NB4 (cell line): ENCODE results near the gene TFEC.

Experiments used
- DNase-seq: peaks from one replicate; pipeline ENCODE4 v3.0.0; 2010; ENCODE audit warnings: low read depth
- H3K4me3 ChIP-seq: one replicate; pipeline ENCODE4 v1.5.1; 2011; ENCODE audit warnings: mild to moderate bottlenecking, low read depth, low read length, moderate library complexity
- CTCF ChIP-seq: IDR thresholded peaks from one replicate; pipeline ENCODE4 v1.5.1; 2012; ENCODE audit warnings: low read depth, low read length
- MAX ChIP-seq: IDR thresholded peaks from 2 replicates; pipeline ENCODE4 v1.6.1; 2011; ENCODE audit warnings: low read depth, low read length
- MYC ChIP-seq: IDR thresholded peaks from 2 replicates; pipeline ENCODE4 v1.6.1; 2011; ENCODE audit warnings: low read depth, low read length
- POLR2A ChIP-seq: IDR thresholded peaks from 2 replicates; pipeline ENCODE4 v1.6.1; 2011; ENCODE audit warnings: mild to moderate bottlenecking; ENCODE audit not compliant: insufficient read length; ENCODE audit errors: extremely low read depth

Gene TFEC

DNA sequence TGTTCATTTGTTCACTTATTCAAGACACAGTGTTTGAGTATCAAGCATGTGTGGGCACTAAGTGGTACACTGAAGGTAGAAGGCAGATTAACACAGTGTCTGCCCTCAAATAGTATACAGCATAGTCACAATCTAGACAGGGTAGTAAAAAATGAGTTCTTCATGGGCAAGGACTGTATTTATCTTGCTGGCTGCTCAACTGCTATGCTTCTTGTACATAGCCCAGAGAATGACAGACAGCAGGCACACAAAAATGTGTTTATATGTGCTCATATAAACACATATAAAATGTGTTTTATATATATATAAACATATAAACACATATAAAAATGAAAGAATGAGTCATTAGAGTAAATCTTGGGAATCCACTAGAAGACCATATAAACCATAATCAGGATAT is 43.1 kb downstream of the TFEC start:
- no peak for TF ChIP-seq MAX
- no peak for TF ChIP-seq POLR2A
- no peak for TF ChIP-seq CTCF
- no peak for TF ChIP-seq MYC
- DNase-seq, result no peak
- H3K4me3 ChIP-seq, result no peak overlapping the region

DNA sequence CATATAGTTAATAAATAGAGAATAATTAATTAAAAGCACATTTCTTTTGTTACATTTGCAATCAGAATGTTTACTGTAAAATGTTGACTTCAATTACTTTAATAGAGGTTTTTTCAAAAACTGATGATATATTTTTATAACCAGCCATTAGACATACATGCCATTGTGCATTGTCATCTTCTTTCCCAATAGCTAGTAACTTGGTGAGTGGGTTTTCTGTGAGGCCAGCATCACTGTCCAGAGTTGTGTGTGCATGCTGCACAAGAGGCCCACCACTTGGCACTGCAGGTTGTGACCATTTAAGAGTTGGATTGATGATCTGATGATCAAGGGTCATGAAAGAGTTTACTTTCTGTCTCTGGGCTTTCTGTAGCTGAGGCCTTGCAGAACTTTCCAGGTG is 46.5 kb downstream of the TFEC start:
- H3K4me3 ChIP-seq, result no peak overlapping the region
- DNase-seq, result no peak
- no peak for TF ChIP-seq POLR2A
- no peak for TF ChIP-seq MYC
- TF ChIP-seq CTCF, result no peak
- no peak for TF ChIP-seq MAX

DNA sequence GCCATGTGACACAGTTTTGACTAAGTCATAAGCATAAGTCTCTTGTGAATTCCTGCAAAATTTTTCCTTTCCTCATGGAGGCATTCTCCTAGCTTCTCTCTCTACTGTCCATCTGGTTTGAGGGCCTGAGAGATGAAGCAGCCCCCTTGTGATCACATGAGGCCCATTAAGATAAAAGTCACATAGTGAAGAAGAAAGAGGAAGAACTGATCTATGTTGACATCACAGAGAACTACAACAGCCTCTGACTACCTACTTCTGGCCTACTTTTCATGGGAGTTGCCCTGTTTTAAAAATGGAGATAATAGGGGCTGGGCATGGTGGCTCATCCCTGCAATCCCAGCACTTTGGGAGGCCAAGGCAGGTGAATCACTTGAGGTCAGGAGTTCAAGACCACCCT is 50.4 kb downstream of the TFEC start:
- TF ChIP-seq POLR2A, result no peak
- TF ChIP-seq MYC, result no peak
- no peak for TF ChIP-seq MAX
- no peak for TF ChIP-seq CTCF
- H3K4me3 ChIP-seq, result no peak overlapping the region
- DNase-seq, result no peak

- TF ChIP-seq MYC (no peak), CTCF (no peak), POLR2A (no peak), MAX (no peak)
- H3K4me3 ChIP-seq, result no peak overlapping the region
- no peak for DNase-seq
These were observed 53.9 kb downstream of the TFEC start for GRCh38 chr7:115976651-115977050.

DNA sequence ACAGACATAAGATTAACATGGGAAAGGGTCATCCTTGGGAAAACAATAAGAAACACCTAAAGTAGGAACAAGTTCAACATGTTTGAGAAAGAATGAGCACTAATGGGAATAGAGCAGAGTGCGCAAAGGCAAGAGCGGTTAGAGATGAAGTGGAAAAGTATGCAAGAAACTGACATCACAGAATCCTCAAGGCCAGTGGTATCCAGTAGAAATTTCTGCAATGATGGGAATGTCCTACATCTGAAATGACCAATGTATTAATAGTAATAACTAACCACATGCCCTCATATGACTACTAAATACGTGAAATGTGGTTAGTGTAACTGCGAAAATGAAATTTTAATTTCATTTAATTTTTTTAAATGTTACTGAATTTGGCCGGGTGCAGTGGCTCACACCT is 54.8 kb downstream of the TFEC start:
- TF ChIP-seq POLR2A, result no peak
- no peak for TF ChIP-seq MAX
- no peak for TF ChIP-seq CTCF
- no peak for TF ChIP-seq MYC
- DNase-seq, result no peak
- no peak overlapping the region for H3K4me3 ChIP-seq

DNA sequence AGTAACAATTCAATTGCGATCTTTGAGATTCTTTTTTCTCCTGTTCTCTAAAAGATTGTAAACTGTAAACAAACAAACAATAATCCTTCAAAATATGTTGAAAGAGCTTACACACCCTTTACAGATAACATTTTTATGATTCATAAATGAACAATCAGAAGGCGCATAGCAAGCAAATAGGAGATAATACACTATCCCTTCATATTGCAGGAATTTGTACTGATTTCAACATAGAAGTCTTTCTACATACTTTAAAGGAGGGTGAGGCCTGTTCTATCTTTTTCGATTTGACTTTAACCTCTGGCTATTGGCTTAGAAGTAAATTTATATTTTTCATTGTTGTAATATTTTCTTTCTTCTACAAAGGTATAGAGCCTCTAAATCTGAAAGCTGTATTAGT is 57.2 kb downstream of the TFEC start:
- no peak for TF ChIP-seq MAX
- TF ChIP-seq MYC, result no peak
- no peak for TF ChIP-seq CTCF
- TF ChIP-seq POLR2A, result no peak
- no peak overlapping the region for H3K4me3 ChIP-seq
- no peak for DNase-seq
